ENCODE measurements around the gene FAM89B. TPM values are rescaled to one million over a fixed set of nuclear protein-coding genes. Genes with fewer than 3 reads are reported as not detected.

FAM89B gene
- total and polyA plus RNA-seq, 9 donors, result 1.9 to 74.0 (median 50.8) TPM

- Histone ChIP-seq H3K27ac (peak overlapping the region; percentile 71 to 83), H3K27me3 (no peaks in the 10 kb centered on the region), H3K9me3 (no peaks in the 10 kb centered on the region), H3K36me3 (no peaks in the 10 kb centered on the region), H3K4me1 (ENCODE audit: insufficient read depth) (peaks cover 21% of the 10 kb centered on the region), H3K4me3 (peak overlapping the region; percentile 69)
- no peak for TF ChIP-seq CTCF (IDR thresholded peaks at IDR 0.05)
- TF ChIP-seq POLR2A (IDR thresholded peaks at IDR 0.05), result no peak
- no peak for TF ChIP-seq EP300 (IDR thresholded peaks at IDR 0.05)
- intact Hi-C loops (cut with DNase I), result loop anchor here in 3 of 4 donors (2.0 to 5.0 kb wide), 4 partner anchors 33 to 79 kb away; partner anchors contain the start of gene MAP3K11 (in 1 of the 3)
- 18 to 27% (median 24%) methylated on average over 21 to 22 of the region's 22 CpGs for WGBS, 3 donors
- peak; percentile 44 to 73 (median 64) for DNase-seq
Observed at GRCh38 chr11:65573391-65574079, 1.2 kb downstream of the FAM89B start.

- H3K4me3 ChIP-seq, result peak overlapping the region; percentile 69
- no peaks in the 10 kb centered on the region for H3K27me3 ChIP-seq
- WGBS, 3 donors, result 0 to 2% (median 1%) methylated on average over 50 to 67 of the region's 67 CpGs
- no peaks in the 10 kb centered on the region for H3K36me3 ChIP-seq
- H3K9me3 ChIP-seq, result no peaks in the 10 kb centered on the region
- TF ChIP-seq POLR2A (IDR thresholded peaks at IDR 0.05) (no peak), CTCF (IDR thresholded peaks at IDR 0.05) (peak; percentile 79 to 95 (median 95)), EP300 (IDR thresholded peaks at IDR 0.05) (peak; percentile 80)
- DNase-seq, result peak; percentile 86 to 90 (median 88)
- H3K27ac ChIP-seq, result peak overlapping the region; percentile 83 to 85
- peaks cover 18% of the 10 kb centered on the region for H3K4me1 ChIP-seq (ENCODE audit: insufficient read depth)
- intact Hi-C loops (cut with DNase I), result loop anchor here in 3 of 4 donors (5.0 kb wide), 3 partner anchors 38 to 78 kb away; partner anchors contain the start of gene MAP3K11 (in 1 of the 3)
Observed at GRCh38 chr11:65574109-65574810, 1.9 kb downstream of the FAM89B start.

GRCh38 chr11:65574811-65575567 lies 2.7 kb downstream of the FAM89B start:
- DNase-seq, result no peak
- Histone ChIP-seq H3K4me1 (ENCODE audit: insufficient read depth) (peaks cover 17% of the 10 kb centered on the region), H3K36me3 (no peaks in the 10 kb centered on the region), H3K9me3 (no peaks in the 10 kb centered on the region), H3K27me3 (no peaks in the 10 kb centered on the region), H3K27ac (peak overlapping the region; percentile 83 to 85), H3K4me3 (peak overlapping the region; percentile 69)
- WGBS, 3 donors, result 36 to 44% (median 39%) methylated on average over 27 to 28 of the region's 28 CpGs
- TF ChIP-seq CTCF (IDR thresholded peaks at IDR 0.05) (no peak), EP300 (IDR thresholded peaks at IDR 0.05) (no peak), POLR2A (IDR thresholded peaks at IDR 0.05) (no peak)
- intact Hi-C loops (cut with DNase I), result loop anchor here in 3 of 4 donors (5.0 kb wide), 3 partner anchors 37 to 77 kb away; partner anchors contain the start of gene MAP3K11 (in 2 of the 3)

All from ovary (tissue), 9 donors.